PC-3 (cell line): ENCODE measurements around the gene SSC5D.

Experiments used
- EZH2 ChIP-seq: fragments of 300-600 bp; sonication (generic); IDR thresholded peaks from one replicate; pipeline ENCODE4 v1.6.1; 2017; ENCODE audit warnings: antibody characterized with exemption, mild to moderate bottlenecking, low read length; ENCODE audit not compliant: unreplicated experiment
- EZH2phosphoT487 ChIP-seq: fragments of 300-600 bp; sonication (generic); IDR thresholded peaks from 2 replicates; pipeline ENCODE4 v1.6.1; 2018; ENCODE audit warnings: mild to moderate bottlenecking, antibody characterized with exemption, low read length, borderline replicate concordance
- TF ChIP-seq, protein P1 (sequence below): fragments of 300-600 bp; sonication (generic); conservative IDR thresholded peaks from 2 replicates; pipeline ENCODE4 v1.5.1; 2017; ENCODE audit warnings: antibody characterized with exemption, low read depth, mild to moderate bottlenecking, low read length

DNA sequence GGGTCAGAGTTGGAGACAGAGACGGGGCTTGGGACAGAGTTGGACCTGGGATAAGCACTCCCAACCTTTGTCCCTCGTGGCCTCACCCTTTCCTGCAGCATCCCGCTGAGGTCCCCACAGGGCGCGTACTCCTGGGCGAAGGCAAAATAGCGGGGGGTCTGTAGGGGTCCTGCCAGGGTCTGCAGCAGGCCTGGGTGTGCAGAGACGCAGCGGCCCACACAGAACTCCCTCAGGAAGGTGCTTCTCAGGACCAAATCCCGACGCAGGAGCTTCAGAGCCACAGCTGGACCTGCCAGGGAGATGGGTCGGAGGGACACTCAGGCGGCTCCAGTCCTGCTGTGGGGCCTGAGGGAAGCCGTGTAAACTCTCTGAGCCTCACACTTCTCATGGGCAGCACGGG lies 55.8 kb downstream of the SSC5D start:
- TF ChIP-seq, protein P1, sequence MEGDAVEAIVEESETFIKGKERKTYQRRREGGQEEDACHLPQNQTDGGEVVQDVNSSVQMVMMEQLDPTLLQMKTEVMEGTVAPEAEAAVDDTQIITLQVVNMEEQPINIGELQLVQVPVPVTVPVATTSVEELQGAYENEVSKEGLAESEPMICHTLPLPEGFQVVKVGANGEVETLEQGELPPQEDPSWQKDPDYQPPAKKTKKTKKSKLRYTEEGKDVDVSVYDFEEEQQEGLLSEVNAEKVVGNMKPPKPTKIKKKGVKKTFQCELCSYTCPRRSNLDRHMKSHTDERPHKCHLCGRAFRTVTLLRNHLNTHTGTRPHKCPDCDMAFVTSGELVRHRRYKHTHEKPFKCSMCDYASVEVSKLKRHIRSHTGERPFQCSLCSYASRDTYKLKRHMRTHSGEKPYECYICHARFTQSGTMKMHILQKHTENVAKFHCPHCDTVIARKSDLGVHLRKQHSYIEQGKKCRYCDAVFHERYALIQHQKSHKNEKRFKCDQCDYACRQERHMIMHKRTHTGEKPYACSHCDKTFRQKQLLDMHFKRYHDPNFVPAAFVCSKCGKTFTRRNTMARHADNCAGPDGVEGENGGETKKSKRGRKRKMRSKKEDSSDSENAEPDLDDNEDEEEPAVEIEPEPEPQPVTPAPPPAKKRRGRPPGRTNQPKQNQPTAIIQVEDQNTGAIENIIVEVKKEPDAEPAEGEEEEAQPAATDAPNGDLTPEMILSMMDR, result no peak
- TF ChIP-seq EZH2phosphoT487 (no peak), EZH2 (no peak)
